GM12878 (cell line): ENCODE data around the gene TAX1BP1. TPM values are rescaled to one million over a fixed set of nuclear protein-coding genes. Genes with fewer than 3 reads are reported as not detected.

Experiments used
- ATAC-seq: fragments of 200-7000 bp; cut with Tn5 transposase; 3 replicates; pipeline ENCODE4 v1.9.1; 2020; ENCODE audit warnings: mild to moderate bottlenecking, moderate library complexity
- BruUV-seq: library from RNA; stranded (reverse); fragments of 400-500 nt; replicated peaks from 2 replicates; lab custom pipeline; 2021; lab: Mats Ljungman, UMichigan
- CTCF ChIA-PET: fragments of 300-600 bp; sonication (Branson Sonifier 250); formaldehyde crosslinking; extraction: SDS; loops from one replicate; lab custom pipeline; 2021; ENCODE audit warnings: inconsistent platforms; lab: Yijun Ruan, JAX
- POLR2A ChIA-PET: fragments of 350-600 bp; formaldehyde crosslinking; extraction: SDS; loops from one replicate; lab custom pipeline; 2021; ENCODE audit warnings: inconsistent platforms; lab: Charles Lee
- RAD21 ChIA-PET: fragments of 300-600 bp; sonication (Branson Sonifier 250); formaldehyde crosslinking; loops from one replicate; lab custom pipeline; 2023; ENCODE audit warnings: antibody characterized with exemption; ENCODE audit not compliant: unreplicated experiment; lab: Charles Lee
- SMC1A ChIA-PET: fragments of 300-600 bp; sonication (Branson Sonifier 250); formaldehyde crosslinking; loops from one replicate; lab custom pipeline; 2023; ENCODE audit not compliant: unreplicated experiment, uncharacterized antibody; lab: Charles Lee
- DNase-seq: peaks from one replicate; pipeline ENCODE4 v3.0.0-alpha.2; 2011; ENCODE audit warnings: low read depth, low spot score
- FAIRE-seq: peaks from 3 replicates; lab custom pipeline; 2011; peaks lifted over from hg19 to GRCh38; lab: Jason Lieb, UNC
- H2AFZ ChIP-seq: 2 replicates; pipeline ENCODE4 v1.6.0; 2011; ENCODE audit warnings: low read depth, low read length, control low read depth; ENCODE audit not compliant: control insufficient read depth
- H3K27ac ChIP-seq: 2 replicates; pipeline ENCODE4 v1.5.1; 2011; ENCODE audit warnings: control low read depth; ENCODE audit not compliant: control insufficient read depth, insufficient read depth
- H3K27me3 ChIP-seq, 2 experiments: replicated peaks in 1 of 2; 2 replicates each; pipeline versions ENCODE4 v1.6.0 to v1.6.1; 2011; ENCODE audit warnings: low read length in 1 of 2; ENCODE audit not compliant: control insufficient read depth in 2 of 2, insufficient read depth in 2 of 2
- H3K36me3 ChIP-seq, 2 experiments: 2 replicates each; pipeline ENCODE4 v1.5.1; 2011; ENCODE audit warnings: low read length in 1 of 2; ENCODE audit not compliant: control insufficient read depth in 2 of 2, insufficient read depth in 2 of 2
- H3K4me1 ChIP-seq: 2 replicates; pipeline ENCODE4 v1.6.1; 2011; ENCODE audit warnings: mild to moderate bottlenecking, low read length, moderate library complexity, mixed read lengths; ENCODE audit not compliant: control insufficient read depth, insufficient read depth
- H3K4me2 ChIP-seq: 2 replicates; pipeline ENCODE4 v1.6.0; 2011; ENCODE audit warnings: control low read depth; ENCODE audit not compliant: control insufficient read depth, insufficient read depth
- H3K4me3 ChIP-seq: fragments of 200-600 bp; sonication (generic); 2 replicates; pipeline ENCODE4 v1.5.1; 2016
- H3K79me2 ChIP-seq: 2 replicates; pipeline ENCODE4 v1.6.0; 2011; ENCODE audit warnings: low read length; ENCODE audit not compliant: control insufficient read depth, insufficient read depth
- H3K9ac ChIP-seq: 2 replicates; pipeline ENCODE4 v1.8.0; 2011; ENCODE audit warnings: low read length, control low read depth, mixed read lengths; ENCODE audit not compliant: control insufficient read depth, insufficient read depth
- H3K9me3 ChIP-seq: replicated peaks from 3 replicates; pipeline ENCODE4 v1.5.1; 2011; ENCODE audit warnings: mild to moderate bottlenecking, low read length; ENCODE audit not compliant: control insufficient read depth, insufficient read depth
- H4K20me1 ChIP-seq: 2 replicates; pipeline ENCODE4 v1.6.0; 2011; ENCODE audit not compliant: control insufficient read depth, insufficient read depth
- CREB1 ChIP-seq: IDR thresholded peaks from 2 replicates; pipeline ENCODE4 v1.6.1; 2012; ENCODE audit warnings: low read depth, mild to moderate bottlenecking, inconsistent platforms
- PAX5 ChIP-seq: IDR thresholded peaks from 2 replicates; pipeline ENCODE4 v1.6.1; 2011; ENCODE audit warnings: low read depth, low read length, borderline replicate concordance
- PKNOX1 ChIP-seq: fragments of 450-650 bp; IDR thresholded peaks from 2 replicates; pipeline ENCODE4 v1.6.1; 2016; ENCODE audit warnings: mild to moderate bottlenecking
- STAT1 ChIP-seq: fragments of 450-650 bp; conservative IDR thresholded peaks from 2 replicates; pipeline ENCODE4 v1.6.1; 2014; ENCODE audit warnings: antibody characterized with exemption, mild to moderate bottlenecking
- STAT3 ChIP-seq: IDR thresholded peaks from 2 replicates; pipeline ENCODE4 v1.6.1; 2011; ENCODE audit warnings: low read depth, low read length, improper control_type of control experiment
- ZNF592 ChIP-seq: fragments of 450-650 bp; IDR thresholded peaks from 2 replicates; pipeline ENCODE4 v1.6.1; 2017; ENCODE audit warnings: mild to moderate bottlenecking, moderate library complexity
- in situ Hi-C: fragments of 300-500 bp; cut with MboI; formaldehyde crosslinking; loops from 9 replicates; pipeline ENCODE4 v1.14.3; 2018; ENCODE audit warnings: mixed read lengths
- intact Hi-C: fragments of 100-400 bp; cut with micrococcal nuclease; formaldehyde crosslinking; loops from one replicate; pipeline ENCODE4 v1.14.2; 2022; ENCODE audit not compliant: unreplicated experiment
- polyA plus RNA-seq, 11 experiments: library from polyadenylated mRNA; depleted of rRNA in 4 of 11; unstranded in 6 of 11; stranded (reverse) in 5 of 11; fragments of >200 nt; fragmentation: Nextera tagmentation in 4 of 11; fragmentation: Illumina TruSeq in 1 of 11; extraction: Ambion mirVana in 4 of 11; extraction: Trizol in 1 of 11; gene quantifications; 1 replicate in 1 of 11; 2 replicates in 10 of 11; pipeline versions ENCODE4 v1.2.1 to v1.2.3, GENCODE V29; 2011 to 2016; ENCODE audit warnings: inconsistent platforms in 2 of 11, missing spikeins in 2 of 11, low read depth in 1 of 11
- total RNA-seq, 4 experiments: library from RNA; depleted of rRNA in 3 of 4; stranded (reverse); fragments of >200 nt in 3 of 4; fragmentation: Illumina TruSeq in 1 of 4; extraction: Trizol in 1 of 4; gene quantifications; 2 replicates each; pipeline versions ENCODE4 v1.2.1 to v1.2.3, GENCODE V29; 2013 to 2021

The TAX1BP1 gene
- total and polyA plus RNA-seq, 10 of the 15 experiments (the other 5 are each of a cell fraction or from before 2014, with no cell fraction given), result 30.8 to 105 (median 52.0) TPM

GRCh38 chr7:27739909-27740448 is at the start of gene TAX1BP1 (continued):
- peak; percentile 94 for TF ChIP-seq CREB1
- TF ChIP-seq PKNOX1, result peak; percentile 30; the same call in 1 of the 2 replicates
- TF ChIP-seq STAT3, result no peak

- no peak for FAIRE-seq
- SMC1A ChIA-PET, result interaction anchor here (1.0 to 4.1 kb wide), 3 partner anchors 76 to 230 kb away, joined by 4 to 17 read pairs (median 5); no protein-coding TSS in a partner anchor
- in situ Hi-C loops (no loop called here), intact Hi-C loops (no loop called here)
- Histone ChIP-seq H3K79me2 (no peaks in the 10 kb centered on the region), H3K4me1 (no peaks in the 10 kb centered on the region), H3K36me3 (no peaks in the 10 kb centered on the region), H3K9ac (no peak overlapping the region), H3K4me2 (no peak overlapping the region), H3K9me3 (no peaks in the 10 kb centered on the region), H3K27me3 (no peaks in the 10 kb centered on the region), H4K20me1 (no peaks in the 10 kb centered on the region), H3K4me3 (no peak overlapping the region), H3K27ac (no peak overlapping the region), H2AFZ (no peak overlapping the region)
- POLR2A ChIA-PET, result no interaction called here
- DNase-seq, result no peak
- ATAC-seq, result no peak
- BruUV-seq, result no TSS peak
- RAD21 ChIA-PET, result interaction anchor here (1.1 to 2.5 kb wide), 2 partner anchors 84 to 216 kb away, joined by 3 to 13 read pairs; no protein-coding TSS in a partner anchor
- TF ChIP-seq PAX5 (no peak), STAT1 (no peak), ZNF592 (no peak)
- CTCF ChIA-PET, result interaction anchor here (0.7 to 3.3 kb wide), 6 partner anchors 9 to 494 kb away, joined by 3 to 20 read pairs (median 4); no protein-coding TSS in a partner anchor
These were observed 49.3 kb upstream of the TAX1BP1 start for GRCh38 chr7:27690649-27691048.
